ENCODE measurements around the gene ITGB6.

- peak; percentile 25 for TF ChIP-seq POLR2AphosphoS5 (IDR thresholded peaks at IDR 0.05)
- TF ChIP-seq CTCF (IDR thresholded peaks at IDR 0.05) = peak in 1 of 4 experiments; percentile 9
Observed at GRCh38 chr2:160221391-160222276, 21.6 kb upstream of the ITGB6 start.
